Fibroblast of the aortic adventitia (primary cell): ENCODE data around the gene DGLUCY. TPM values are rescaled to one million over a fixed set of nuclear protein-coding genes. Genes with fewer than 3 reads are reported as not detected.
"Not testable (repeated sequence)": the region's sequence is repeated elsewhere in the genome, so short reads cannot be mapped to it uniquely, and the experiment has no call there.

Experiments
- DNase-seq: peaks from one replicate; pipeline ENCODE4 v3.0.0-alpha.2; 2010; ENCODE audit warnings: low read depth
- H3K4me3 ChIP-seq: 2 replicates; pipeline ENCODE4 v1.5.1; 2011; ENCODE audit warnings: low read depth, mild to moderate bottlenecking, control low read depth, low read length, moderate library complexity
- CTCF ChIP-seq: IDR thresholded peaks from 2 replicates; pipeline ENCODE4 v1.5.1; 2011; ENCODE audit warnings: mild to moderate bottlenecking, low read length, control low read depth, inconsistent platforms; ENCODE audit not compliant: insufficient read depth
- total RNA-seq: library from RNA; depleted of rRNA; stranded (reverse); fragments of >200 nt; gene quantifications from 2 replicates; pipeline ENCODE4 v1.2.3, GENCODE V29; 2012; ENCODE audit warnings: low replicate concordance

Gene DGLUCY
- total RNA-seq, 1 donor, result 42.6 TPM

GRCh38 chr14:91261986-91262549 is 148.2 kb downstream of the DGLUCY start:
- no peak overlapping the region for H3K4me3 ChIP-seq
- DNase-seq, result no peak
- TF ChIP-seq CTCF, result no peak

GRCh38 chr14:91263329-91263728 is 149.5 kb downstream of the DGLUCY start:
- no peak overlapping the region for H3K4me3 ChIP-seq
- no peak for DNase-seq
- TF ChIP-seq CTCF, result no peak

GRCh38 chr14:91264151-91265150 is 150.6 kb downstream of the DGLUCY start:
- DNase-seq, result no peak
- TF ChIP-seq CTCF, result no peak
- peak overlapping the region; percentile 49 for H3K4me3 ChIP-seq

GRCh38 chr14:91265404-91265803 is 151.5 kb downstream of the DGLUCY start:
- no peak for DNase-seq
- TF ChIP-seq CTCF, result no peak

GRCh38 chr14:91266276-91266675 is 152.4 kb downstream of the DGLUCY start:
- H3K4me3 ChIP-seq, DNase-seq: not testable (repeated sequence)

More at GRCh38 chr14:91265404-91265803, 151.5 kb downstream of the DGLUCY start:
- no peak overlapping the region for H3K4me3 ChIP-seq

GRCh38 chr14:91267965-91268437 is 154.1 kb downstream of the DGLUCY start:
- H3K4me3 ChIP-seq, result no peak overlapping the region
- TF ChIP-seq CTCF, result no peak
- DNase-seq, result no peak
